Thoracic aorta (tissue), 2 donors: Measurements from ENCODE around the gene RASSF3. TPM values are rescaled to one million over a fixed set of nuclear protein-coding genes. Genes with fewer than 3 reads are reported as not detected.
"Not testable (repeated sequence)": the region's sequence is repeated elsewhere in the genome, so short reads cannot be mapped to it uniquely, and the experiment has no call there.

Experiments
- ATAC-seq: fragments of 150-250 bp; one replicate; pipeline ENCODE4 v1.8.0; 2017; ENCODE audit warnings: low read depth; ENCODE audit not compliant: insufficient number of reproducible peaks, low FRiP score
- DNase-seq: peaks from one replicate; pipeline ENCODE4 v3.0.0-alpha.2; 2020; ENCODE audit warnings: low spot score
- H3K27ac ChIP-seq, 2 donors: fragments of 200-600 bp; sonication (generic); 1 replicate in 1 of 2; 2 replicates in 1 of 2; pipeline ENCODE4 v1.5.1; 2016; ENCODE audit warnings: mild to moderate bottlenecking in 2 of 2, moderate library complexity in 2 of 2
- H3K27me3 ChIP-seq: fragments of 200-600 bp; sonication (generic); replicated peaks from 2 replicates; pipeline ENCODE4 v1.6.0; 2016; ENCODE audit warnings: mild to moderate bottlenecking; ENCODE audit not compliant: insufficient read depth
- H3K36me3 ChIP-seq: fragments of 200-600 bp; sonication (generic); one replicate; pipeline ENCODE4 v1.5.1; 2016
- H3K4me1 ChIP-seq, 2 donors: fragments of 200-600 bp; sonication (generic); 1 replicate in 1 of 2; 2 replicates in 1 of 2; pipeline versions ENCODE4 v1.5.1 to v1.6.0; 2016; ENCODE audit warnings: low read depth in 2 of 2, mild to moderate bottlenecking in 1 of 2; ENCODE audit not compliant: control insufficient read depth in 1 of 2
- H3K4me3 ChIP-seq: fragments of 200-600 bp; sonication (generic); 2 replicates; pipeline ENCODE4 v1.5.1; 2016; ENCODE audit warnings: mild to moderate bottlenecking
- H3K9me3 ChIP-seq: fragments of 200-600 bp; sonication (generic); 2 replicates; pipeline ENCODE4 v1.5.1; 2016
- CTCF ChIP-seq: fragments of 200-600 bp; sonication (generic); IDR thresholded peaks from one replicate; pipeline ENCODE4 v1.5.1; 2019; ENCODE audit warnings: antibody characterized with exemption
- total RNA-seq, 2 donors: library from RNA; depleted of rRNA; stranded (reverse); fragments of >200 nt; gene quantifications; one replicate each; pipeline versions ENCODE4 v1.1.0 to v1.2.3, GENCODE V29; 2016

Gene RASSF3
- total RNA-seq, 2 donors from 2014 or later = 126 to 149 TPM

GRCh38 chr12:64610660-64611340, 505 bp downstream of the RASSF3 start:
- no peak for TF ChIP-seq CTCF
- peak overlapping the region; percentile 74 for H3K4me3 ChIP-seq
- DNase-seq = no peak
- H3K4me1 ChIP-seq = peaks cover 14 to 34% of the 10 kb centered on the region in 2 donors
- H3K9me3 ChIP-seq = no peaks in the 10 kb centered on the region
- H3K27me3 ChIP-seq = no peaks in the 10 kb centered on the region
- H3K36me3 ChIP-seq = peaks cover 4% of the 10 kb centered on the region
- ATAC-seq = peak; percentile 4
- H3K27ac ChIP-seq = peak overlapping the region; percentile 80 to 95

GRCh38 chr12:64611341-64612284, 1.3 kb downstream of the RASSF3 start:
- H3K27ac ChIP-seq = peak overlapping the region; percentile 80 to 95
- ATAC-seq (peak; percentile 16), DNase-seq (no peak)
- H3K9me3 ChIP-seq = no peaks in the 10 kb centered on the region
- TF ChIP-seq CTCF = no peak
- H3K4me3 ChIP-seq = peak overlapping the region; percentile 74
- H3K27me3 ChIP-seq = no peaks in the 10 kb centered on the region
- H3K4me1 ChIP-seq = peaks cover 18 to 40% of the 10 kb centered on the region in 2 donors
- peaks cover 4% of the 10 kb centered on the region for H3K36me3 ChIP-seq

GRCh38 chr12:64612843-64613242, 2.5 kb downstream of the RASSF3 start:
- Histone ChIP-seq H3K4me3 (peak overlapping the region; percentile 74), H3K4me1 (peaks cover 28 to 52% of the 10 kb centered on the region in 2 donors), H3K9me3 (no peaks in the 10 kb centered on the region), H3K36me3 (peaks cover 4% of the 10 kb centered on the region), H3K27me3 (no peaks in the 10 kb centered on the region), H3K27ac (peak overlapping the region; percentile 80 to 95)
- ATAC-seq (no peak), DNase-seq (no peak)
- TF ChIP-seq CTCF = no peak

- not testable (repeated sequence) for H3K27me3 ChIP-seq, H3K36me3 ChIP-seq, H3K9me3 ChIP-seq, DNase-seq, ATAC-seq
- H3K4me1 ChIP-seq = peaks cover 36 to 61% of the 10 kb centered on the region in 2 donors
- peak overlapping the region; percentile 80 to 95 for H3K27ac ChIP-seq
- H3K4me3 ChIP-seq = peak overlapping the region; percentile 74
Observed at GRCh38 chr12:64613775-64614398, 3.6 kb downstream of the RASSF3 start.

- H3K4me3 ChIP-seq = peak overlapping the region; percentile 37
- no peak for TF ChIP-seq CTCF
- ATAC-seq = peak; percentile 70
Observed at GRCh38 chr12:64616201-64616600, 5.9 kb downstream of the RASSF3 start.

More at GRCh38 chr12:64616201-64616600, 5.9 kb downstream of the RASSF3 start:
- peak overlapping the region; percentile 78 to 80 for H3K27ac ChIP-seq
- H3K36me3 ChIP-seq = peaks cover 4% of the 10 kb centered on the region
- no peaks in the 10 kb centered on the region for H3K27me3 ChIP-seq
- no peak for DNase-seq
- no peaks in the 10 kb centered on the region for H3K9me3 ChIP-seq
- peaks cover 50 to 82% of the 10 kb centered on the region in 2 donors for H3K4me1 ChIP-seq
